PC-9 (cell line): ENCODE data around the gene SSR2. TPM values are rescaled to one million over a fixed set of nuclear protein-coding genes. Genes with fewer than 3 reads are reported as not detected.
A peak's percentile ranks its signal among the peaks of the same experiment; 100 is the strongest.

Experiments used
- BruUV-seq: library from RNA; stranded (reverse); fragments of 400-500 nt; replicated peaks from 2 replicates; lab custom pipeline; 2021; lab: Mats Ljungman, UMichigan
- CTCF ChIA-PET: fragments of 300-600 bp; sonication (Branson Sonifier 250); formaldehyde crosslinking; loops from one replicate; lab custom pipeline; 2022; ENCODE audit warnings: antibody characterized with exemption; lab: Charles Lee
- POLR2A ChIA-PET: fragments of 300-600 bp; sonication (Branson Sonifier 250); formaldehyde crosslinking; loops from one replicate; lab custom pipeline; 2022; ENCODE audit warnings: antibody characterized with exemption; ENCODE audit not compliant: unreplicated experiment; lab: Charles Lee
- DNase-seq, 2 experiments: peaks; one replicate each; pipeline versions ENCODE4 v3.0.0 to v3.0.0-alpha.2; 2015 to 2022; ENCODE audit warnings: mixed read lengths in 1 of 2
- H2AFZ ChIP-seq: fragments of 200-600 bp; sonication (generic); 2 replicates; pipeline ENCODE4 v1.8.1; 2017; ENCODE audit warnings: antibody characterized with exemption
- H3F3A ChIP-seq: fragments of 200-600 bp; sonication (generic); 2 replicates; pipeline ENCODE4 v1.8.1; 2017; ENCODE audit warnings: antibody characterized with exemption, mild to moderate bottlenecking, low read depth; ENCODE audit not compliant: insufficient read depth
- H3K27ac ChIP-seq: fragments of 200-600 bp; sonication (generic); 2 replicates; pipeline ENCODE4 v1.6.1; 2016; ENCODE audit warnings: mixed run types
- H3K27me3 ChIP-seq: fragments of 200-600 bp; sonication (generic); 2 replicates; pipeline ENCODE4 v1.6.1; 2016; ENCODE audit warnings: low read depth, mixed run types; ENCODE audit not compliant: insufficient read depth
- H3K36me3 ChIP-seq: fragments of 200-600 bp; sonication (generic); 2 replicates; pipeline ENCODE4 v1.6.1; 2016; ENCODE audit warnings: low read depth, mixed run types
- H3K4me1 ChIP-seq: fragments of 200-600 bp; sonication (generic); replicated peaks from 2 replicates; pipeline ENCODE4 v1.6.1; 2016; ENCODE audit warnings: mixed run types; ENCODE audit not compliant: insufficient read depth
- H3K4me2 ChIP-seq: fragments of 200-600 bp; sonication (generic); 2 replicates; pipeline ENCODE4 v1.6.1; 2017; ENCODE audit warnings: mixed run types
- H3K4me3 ChIP-seq: fragments of 200-600 bp; sonication (generic); 2 replicates; pipeline ENCODE4 v1.6.1; 2016; ENCODE audit warnings: mixed run types
- H3K79me2 ChIP-seq: fragments of 200-600 bp; sonication (generic); 2 replicates; pipeline ENCODE4 v1.6.1; 2017; ENCODE audit warnings: low read depth, mixed run types
- H3K9me2 ChIP-seq: fragments of 200-600 bp; sonication (generic); 2 replicates; pipeline ENCODE4 v1.8.1; 2017; ENCODE audit warnings: mild to moderate bottlenecking; ENCODE audit not compliant: insufficient read depth
- H3K9me3 ChIP-seq: fragments of 200-600 bp; sonication (generic); 2 replicates; pipeline ENCODE4 v1.8.1; 2016; ENCODE audit warnings: low read depth; ENCODE audit not compliant: insufficient read depth
- H4K20me1 ChIP-seq: fragments of 200-600 bp; sonication (generic); 2 replicates; pipeline ENCODE4 v1.8.1; 2017; ENCODE audit not compliant: insufficient read depth
- EZH2 ChIP-seq: fragments of 200-600 bp; sonication (generic); IDR thresholded peaks from 2 replicates; pipeline ENCODE4 v1.8.0; 2017; ENCODE audit warnings: antibody characterized with exemption, low read depth
- intact Hi-C: fragments of 100-400 bp; cut with micrococcal nuclease; formaldehyde crosslinking; loops from one replicate; pipeline ENCODE4 v1.10.0; 2022; ENCODE audit not compliant: unreplicated experiment
- total RNA-seq: library from RNA; stranded (reverse); gene quantifications from 2 replicates; pipeline ENCODE4 v1.2.3, GENCODE V29; 2021
- TF ChIP-seq, protein P1 (sequence below): fragments of 200-600 bp; sonication (generic); conservative IDR thresholded peaks from 2 replicates; pipeline ENCODE4 v1.6.1; 2017; ENCODE audit warnings: mixed run types, antibody characterized with exemption, mild to moderate bottlenecking, moderate library complexity

Gene SSR2
- total RNA-seq, 1 experiment from 2014 or later = 196 TPM

DNA sequence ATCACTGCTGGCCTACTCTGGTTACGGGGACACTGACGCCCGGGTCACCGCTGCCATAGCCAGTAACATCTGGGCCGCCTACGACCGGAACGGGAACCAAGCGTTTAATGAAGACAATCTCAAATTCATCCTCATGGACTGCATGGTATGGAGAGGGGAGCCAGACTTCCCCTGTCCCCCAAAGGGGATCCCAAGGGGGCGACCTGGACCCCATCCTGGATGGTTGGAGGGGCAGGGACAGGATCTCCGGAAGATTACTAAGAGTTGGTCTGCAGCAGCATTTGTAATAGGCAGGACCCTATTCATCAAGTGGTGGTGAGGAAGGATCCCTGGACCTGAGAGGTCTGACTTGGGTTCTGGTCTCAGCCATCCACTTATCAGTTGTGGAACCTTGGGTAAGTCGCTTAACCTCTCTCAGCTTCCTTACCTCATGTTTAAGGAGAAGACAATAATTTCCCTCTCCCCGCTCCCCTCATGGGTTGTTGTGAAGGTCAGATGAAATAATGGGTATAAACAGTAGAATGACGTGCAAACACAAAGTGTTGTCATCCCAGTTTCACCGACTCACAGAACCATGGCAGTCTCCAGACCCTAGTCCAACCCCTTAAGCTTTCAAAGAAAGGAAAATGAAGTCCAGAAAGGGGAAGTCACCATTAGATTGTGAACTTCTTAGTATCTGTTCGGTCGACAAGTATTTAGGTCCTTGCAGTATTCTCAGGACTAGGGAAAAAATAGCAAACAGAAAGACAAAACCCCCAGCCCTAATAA lies 34.7 kb upstream of the SSR2 start:
- H3K27me3 ChIP-seq = no peaks in the 10 kb centered on the region
- H3K79me2 ChIP-seq = peaks cover 38% of the 10 kb centered on the region
- no peak for TF ChIP-seq EZH2
- TF ChIP-seq, protein P1, sequence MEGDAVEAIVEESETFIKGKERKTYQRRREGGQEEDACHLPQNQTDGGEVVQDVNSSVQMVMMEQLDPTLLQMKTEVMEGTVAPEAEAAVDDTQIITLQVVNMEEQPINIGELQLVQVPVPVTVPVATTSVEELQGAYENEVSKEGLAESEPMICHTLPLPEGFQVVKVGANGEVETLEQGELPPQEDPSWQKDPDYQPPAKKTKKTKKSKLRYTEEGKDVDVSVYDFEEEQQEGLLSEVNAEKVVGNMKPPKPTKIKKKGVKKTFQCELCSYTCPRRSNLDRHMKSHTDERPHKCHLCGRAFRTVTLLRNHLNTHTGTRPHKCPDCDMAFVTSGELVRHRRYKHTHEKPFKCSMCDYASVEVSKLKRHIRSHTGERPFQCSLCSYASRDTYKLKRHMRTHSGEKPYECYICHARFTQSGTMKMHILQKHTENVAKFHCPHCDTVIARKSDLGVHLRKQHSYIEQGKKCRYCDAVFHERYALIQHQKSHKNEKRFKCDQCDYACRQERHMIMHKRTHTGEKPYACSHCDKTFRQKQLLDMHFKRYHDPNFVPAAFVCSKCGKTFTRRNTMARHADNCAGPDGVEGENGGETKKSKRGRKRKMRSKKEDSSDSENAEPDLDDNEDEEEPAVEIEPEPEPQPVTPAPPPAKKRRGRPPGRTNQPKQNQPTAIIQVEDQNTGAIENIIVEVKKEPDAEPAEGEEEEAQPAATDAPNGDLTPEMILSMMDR = no peak
- H2AFZ ChIP-seq = peak overlapping the region; percentile 94
- no peak overlapping the region for H3K27ac ChIP-seq
- CTCF ChIA-PET = no interaction called here
- DNase-seq = no peak
- H3K4me3 ChIP-seq = peak overlapping the region; percentile 84
- peak overlapping the region; percentile 89 for H3K4me2 ChIP-seq
- H4K20me1 ChIP-seq = 0 out of 2 replicates have a peak, but pooled peaks cover 6% of the 10 kb centered on the region
- H3K36me3 ChIP-seq = no peaks in the 10 kb centered on the region
- POLR2A ChIA-PET = no interaction called here
- no peaks in the 10 kb centered on the region for H3K9me3 ChIP-seq
- no TSS peak for BruUV-seq
- peaks cover 6% of the 10 kb centered on the region for H3F3A ChIP-seq
- H3K9me2 ChIP-seq = no peaks in the 10 kb centered on the region
- intact Hi-C loops = no loop called here
- peaks cover 11% of the 10 kb centered on the region; the same call in 1 of the 2 replicates for H3K4me1 ChIP-seq

DNA sequence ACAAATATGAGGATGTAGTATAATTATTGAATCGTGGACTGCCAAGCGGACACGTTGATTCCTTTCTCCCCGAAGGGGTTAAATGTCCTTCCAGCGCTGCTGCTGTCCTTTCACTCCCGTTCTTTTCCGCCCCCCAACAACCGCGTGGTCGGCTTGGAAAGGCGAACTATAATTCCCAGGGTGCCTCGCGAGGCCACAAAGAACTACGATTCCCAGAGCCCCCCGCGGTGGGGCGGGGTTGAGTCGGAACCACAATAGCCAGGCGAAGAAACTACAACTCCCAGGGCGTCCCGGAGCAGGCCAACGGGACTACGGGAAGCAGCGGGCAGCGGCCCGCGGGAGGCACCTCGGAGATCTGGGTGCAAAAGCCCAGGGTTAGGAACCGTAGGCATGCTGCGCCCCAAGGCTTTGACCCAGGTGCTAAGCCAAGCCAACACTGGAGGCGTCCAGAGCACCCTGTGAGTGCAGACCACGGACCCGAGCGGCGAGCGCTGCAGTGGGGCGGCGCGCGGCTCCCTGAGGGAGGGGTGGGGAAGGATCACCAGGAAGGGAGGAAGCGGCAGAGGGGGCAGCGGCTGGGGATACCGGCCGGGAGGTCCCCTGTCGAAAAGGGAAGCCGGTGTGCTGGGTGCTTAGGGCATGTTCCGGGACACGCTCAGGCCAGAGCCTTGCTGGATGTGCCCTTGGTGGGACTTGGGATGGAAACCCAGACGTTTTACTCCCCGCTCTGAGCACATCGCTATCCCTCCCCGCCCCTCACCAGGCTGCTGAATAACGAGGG lies 33.9 kb upstream of the SSR2 start, which contains the start of gene LAMTOR2:
Gene LAMTOR2, plus strand, starts transcription at position 283 of the 781 bp plus-strand sequence. Its CDS starts 108 bp downstream, at position 391.
- POLR2A ChIA-PET = interaction anchor here (0.6 kb wide), 1 partner anchor 71 kb away, joined by 3 read pairs; no protein-coding TSS in a partner anchor

More for the DNA sequence above, 33.9 kb upstream of the SSR2 start, which contains the start of gene LAMTOR2:
- BruUV-seq = no TSS peak
- no peaks in the 10 kb centered on the region for H3K9me3 ChIP-seq
- peaks cover 6% of the 10 kb centered on the region for H3F3A ChIP-seq
- no peaks in the 10 kb centered on the region for H3K9me2 ChIP-seq
- intact Hi-C loops = loop anchor here (1.0 kb wide), 1 partner anchor 228 kb away; the partner anchor contains the start of gene SMG5
- H3K27me3 ChIP-seq = no peaks in the 10 kb centered on the region
- H3K4me3 ChIP-seq = peak within 1 kb of the TSS; percentile 84
- 0 out of 2 replicates have a peak, but pooled peaks cover 6% of the 10 kb centered on the region for H4K20me1 ChIP-seq
- peaks cover 11% of the 10 kb centered on the region; the same call in 1 of the 2 replicates for H3K4me1 ChIP-seq
- peaks cover 38% of the 10 kb centered on the region for H3K79me2 ChIP-seq
- H3K4me2 ChIP-seq = peak within 1 kb of the TSS; percentile 89
- H2AFZ ChIP-seq = peak within 1 kb of the TSS; percentile 94
- 0 out of 2 replicates have a peak, but pooled peaks cover 6% of the 10 kb centered on the region for H3K36me3 ChIP-seq
- CTCF ChIA-PET = interaction anchor here (0.7 kb wide), 1 partner anchor 60 kb away, joined by 3 read pairs; the partner anchor contains the start of gene LMNA
- TF ChIP-seq EZH2 = no peak
- TF ChIP-seq, protein P1 = 0 out of 2 replicates have a peak, but pooled peaks have one; percentile 7
- peak; percentile 93 to 97 for DNase-seq
- H3K27ac ChIP-seq = peak within 1 kb of the TSS; percentile 85
